ENCODE data around the gene LRMDA.
A peak's percentile ranks its signal among the peaks of the same experiment; 100 is the strongest.

Gene LRMDA

DNA sequence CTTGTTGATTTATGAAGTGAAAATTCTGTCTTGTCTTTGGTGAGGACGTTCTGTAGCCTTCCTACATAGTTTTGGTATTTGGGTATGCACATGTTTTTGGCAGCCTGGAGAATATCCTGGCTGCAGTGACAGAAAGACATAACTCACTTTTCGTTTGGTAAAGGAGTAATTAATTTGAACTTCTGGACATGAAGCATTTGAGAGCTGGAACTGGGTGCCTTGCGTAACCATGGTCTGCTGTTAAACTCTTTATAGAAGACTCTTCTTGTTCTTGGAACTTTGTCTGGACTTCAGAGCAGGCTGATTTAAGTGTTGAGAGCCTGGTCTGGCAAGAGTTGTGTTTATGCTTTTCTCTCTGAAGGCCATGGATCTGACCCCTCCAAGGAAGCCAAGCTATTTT lies 231.3 kb downstream of the LRMDA start:
- DNase-seq (ENCODE audit: low read depth): peak; percentile 83
- no peak overlapping the region for H3K4me3 ChIP-seq (ENCODE audit: low read depth, low read length)

DNA sequence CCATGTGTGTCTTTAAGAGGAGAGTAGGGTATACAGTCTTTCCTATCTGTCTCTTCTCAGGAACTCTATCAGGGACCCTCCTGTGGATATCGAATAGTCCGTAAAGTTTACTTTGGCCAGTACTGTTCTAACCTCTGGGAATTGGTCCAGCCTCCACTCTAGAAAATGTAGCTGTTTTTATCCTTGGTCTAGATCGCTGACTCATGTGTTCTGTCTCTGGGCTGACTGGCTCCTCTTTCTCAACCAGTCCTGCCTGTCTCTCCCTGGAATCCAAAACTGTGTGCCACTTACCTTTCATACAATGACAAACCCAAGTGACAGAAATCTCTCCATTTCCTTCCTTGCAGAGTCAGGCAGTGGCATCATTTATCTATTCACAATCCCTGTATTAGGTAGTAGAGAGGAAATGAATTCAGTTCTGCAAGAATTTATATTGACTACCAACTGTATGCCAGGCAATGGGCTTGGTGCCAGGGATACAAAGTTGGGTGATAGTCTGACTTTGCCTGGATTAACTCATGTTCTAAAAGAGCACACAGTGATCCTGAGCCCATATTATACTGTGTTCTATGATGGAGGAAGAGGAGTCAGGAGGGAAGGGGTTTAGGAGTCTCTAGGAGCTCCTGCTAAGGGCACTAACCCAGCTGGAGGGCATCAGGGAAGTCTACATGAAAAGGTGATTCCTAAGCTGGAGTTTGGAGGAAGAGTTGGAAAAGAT lies 232.7 kb downstream of the LRMDA start:
- DNase-seq (ENCODE audit: low read depth): no peak
- H3K4me3 ChIP-seq (ENCODE audit: low read depth, low read length): no peak overlapping the region

DNA sequence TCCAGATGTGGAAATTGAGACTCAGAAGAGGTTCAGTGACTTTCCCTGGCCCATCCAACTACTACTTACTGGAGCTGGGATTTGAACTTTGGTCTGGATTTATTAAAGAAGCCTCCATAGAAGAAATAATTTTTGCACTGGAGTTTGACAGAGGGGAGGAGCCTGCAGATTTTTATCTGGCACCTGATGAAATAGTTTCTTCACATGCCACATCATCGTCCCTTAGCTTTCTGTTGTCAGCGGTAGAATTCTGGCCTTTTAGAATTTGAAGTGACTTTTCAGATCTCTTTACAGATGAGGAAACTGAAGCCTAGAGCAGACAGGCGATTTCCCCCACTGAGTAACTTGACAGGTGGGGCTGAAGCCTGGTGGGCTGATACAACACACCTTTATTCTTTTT lies 233.5 kb downstream of the LRMDA start:
- no peak overlapping the region for H3K4me3 ChIP-seq (ENCODE audit: low read depth, low read length)
- no peak for DNase-seq (ENCODE audit: low read depth)

DNA sequence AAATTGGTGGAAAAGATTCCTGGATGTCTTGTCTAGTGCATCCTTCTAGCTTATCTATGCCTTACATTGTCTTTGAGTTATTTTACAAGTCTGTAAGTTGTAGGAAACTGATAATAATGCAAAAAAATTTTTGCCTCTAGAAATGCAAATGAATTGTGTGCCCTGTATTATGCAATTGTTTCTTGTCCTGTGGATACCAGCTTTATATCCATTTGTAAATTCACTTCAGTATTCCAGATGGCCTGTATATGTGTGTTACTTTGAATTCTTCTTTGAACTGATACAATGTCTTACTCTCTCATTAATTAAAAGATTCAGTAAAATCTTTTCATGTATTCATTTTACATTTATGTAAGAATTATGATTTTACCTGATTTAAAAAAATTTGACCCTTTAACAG lies 234.3 kb downstream of the LRMDA start:
- no peak for DNase-seq (ENCODE audit: low read depth)
- no peak overlapping the region for H3K4me3 ChIP-seq (ENCODE audit: low read depth, low read length)

DNA sequence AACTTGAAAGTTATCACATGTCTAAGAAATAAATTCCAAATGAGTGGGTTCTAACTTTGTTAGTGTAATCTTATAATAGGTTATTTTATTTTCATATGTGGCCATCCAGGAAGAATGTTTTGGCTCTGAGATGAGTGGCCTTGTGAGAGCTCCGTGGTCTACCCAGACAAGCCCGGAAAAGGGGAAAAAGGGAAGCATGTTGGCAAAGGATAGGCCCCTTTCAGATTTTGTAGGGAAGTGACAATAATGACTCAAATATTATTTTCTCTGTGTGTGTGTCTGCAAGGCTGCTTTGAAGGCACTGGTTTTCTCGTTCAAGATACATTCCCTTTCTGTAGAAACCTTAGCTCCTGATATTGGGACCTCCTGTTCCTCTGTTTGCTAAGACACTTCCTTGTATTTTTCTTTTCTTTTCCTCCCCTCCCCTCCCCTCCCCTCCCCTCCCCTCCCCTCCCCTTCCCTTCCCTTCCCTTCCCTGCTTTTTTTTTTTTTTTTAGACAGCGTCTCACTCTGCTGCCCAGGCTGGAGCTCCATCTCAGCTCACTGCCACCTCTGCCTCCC lies 240.8 kb downstream of the LRMDA start:
- no peak overlapping the region for H3K4me3 ChIP-seq (ENCODE audit: low read depth, low read length)

DNA sequence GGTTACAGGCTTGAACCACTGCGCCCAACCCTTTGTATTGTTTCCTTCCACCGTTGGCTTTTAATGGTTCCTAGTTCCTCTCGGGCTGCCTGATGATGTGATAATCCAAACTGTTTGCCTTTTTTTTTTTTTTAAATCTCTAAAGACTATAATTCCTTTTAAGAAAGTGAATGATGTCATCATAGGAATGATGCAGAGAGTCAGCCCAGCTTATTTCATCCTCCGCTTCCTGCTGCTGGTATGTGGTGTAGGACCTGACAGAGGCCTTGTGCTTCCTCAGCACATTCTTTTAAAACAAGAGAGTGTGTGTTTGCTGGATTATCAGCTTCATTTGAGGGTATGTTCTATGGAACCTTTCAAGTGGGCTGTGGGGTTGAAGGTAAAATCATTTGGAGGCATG lies 241.4 kb downstream of the LRMDA start:
- no peak for DNase-seq (ENCODE audit: low read depth)
- no peak overlapping the region for H3K4me3 ChIP-seq (ENCODE audit: low read depth, low read length)

More for the DNA sequence above, 240.8 kb downstream of the LRMDA start:
- no peak for DNase-seq (ENCODE audit: low read depth)

DNA sequence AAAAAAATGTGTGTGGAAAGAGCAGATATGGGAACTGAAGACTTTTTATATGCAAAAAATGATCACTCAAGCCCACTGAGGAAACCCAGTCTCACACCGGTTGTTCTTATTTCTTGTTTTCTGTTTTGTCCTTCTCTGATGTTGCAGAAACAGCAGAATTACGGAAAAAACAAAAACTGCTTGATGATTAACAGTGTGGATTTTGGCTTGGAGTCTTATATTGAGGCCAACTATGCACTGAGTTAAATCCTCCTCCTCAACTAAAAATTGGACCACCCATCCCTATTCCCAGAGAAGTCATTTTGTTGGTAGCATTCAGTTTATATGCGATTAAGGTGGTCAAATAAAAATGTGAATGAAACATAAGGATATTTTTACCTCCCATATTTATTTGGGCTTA lies 246.1 kb downstream of the LRMDA start:
- no peak overlapping the region for H3K4me3 ChIP-seq (ENCODE audit: low read depth, low read length)
- no peak for DNase-seq (ENCODE audit: low read depth)

DNA sequence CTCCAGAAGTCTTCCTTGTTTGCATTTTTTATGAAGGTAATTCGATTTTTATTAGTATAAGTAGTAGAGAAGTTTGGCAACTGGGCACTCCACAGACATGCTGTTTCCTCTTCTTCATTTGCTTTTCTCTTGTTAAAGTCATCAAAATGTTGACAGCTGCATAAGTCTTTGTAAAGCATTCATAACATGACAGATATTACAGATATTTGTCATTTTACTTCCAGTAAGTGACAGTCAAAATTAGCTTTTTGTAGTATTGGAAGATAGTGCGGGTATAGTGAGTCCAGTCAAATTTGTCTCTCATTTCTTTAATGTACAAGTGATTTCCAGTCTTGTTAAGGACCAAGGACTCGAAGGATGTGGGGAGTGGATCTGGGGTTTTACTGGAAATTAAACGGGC lies 247.1 kb downstream of the LRMDA start:
- no peak for DNase-seq (ENCODE audit: low read depth)
- no peak overlapping the region for H3K4me3 ChIP-seq (ENCODE audit: low read depth, low read length)

DNA sequence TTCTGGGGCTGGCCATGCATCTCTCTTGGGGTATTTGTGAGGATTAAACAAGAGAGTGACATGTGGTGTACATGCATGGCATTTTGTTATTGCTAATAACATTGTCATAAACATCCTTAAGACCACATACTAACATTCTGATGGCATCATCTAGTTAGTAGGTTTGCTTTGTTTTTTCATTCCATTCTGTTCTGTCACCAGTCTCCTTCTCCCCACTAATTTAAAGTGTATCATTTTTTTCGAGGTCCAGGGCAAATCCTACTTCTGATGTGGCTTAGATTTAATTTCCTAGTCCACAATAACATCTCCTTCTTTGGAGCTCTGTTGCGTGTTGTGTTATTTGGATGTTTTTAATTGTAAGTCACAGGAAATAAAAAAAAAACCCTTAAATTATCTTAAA lies 248.1 kb downstream of the LRMDA start:
- no peak for DNase-seq (ENCODE audit: low read depth)

DNA sequence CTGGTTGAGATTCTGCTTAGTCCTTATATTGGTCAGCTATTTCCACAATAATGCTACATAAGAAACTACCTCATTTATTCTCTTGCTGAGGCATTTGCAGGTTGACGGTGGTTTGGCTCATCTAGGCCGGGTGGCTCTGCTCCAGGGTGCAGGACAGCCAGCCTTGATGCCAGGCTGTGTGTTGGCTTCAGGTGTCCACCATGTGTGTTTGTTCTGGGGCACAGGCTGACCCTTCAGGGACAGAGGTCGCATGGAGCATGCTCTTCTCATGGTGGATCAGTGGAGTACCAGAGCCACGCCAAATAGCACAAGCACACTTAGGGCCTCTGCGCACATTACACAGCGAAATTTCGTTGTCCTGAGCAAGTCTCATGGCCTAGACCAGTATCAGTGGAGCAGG lies 249.9 kb downstream of the LRMDA start:
- no peak for DNase-seq (ENCODE audit: low read depth)
- H3K4me3 ChIP-seq (ENCODE audit: low read depth, low read length): no peak overlapping the region

More for the DNA sequence above, 248.1 kb downstream of the LRMDA start:
- H3K4me3 ChIP-seq (ENCODE audit: low read depth, low read length): no peak overlapping the region

DNA sequence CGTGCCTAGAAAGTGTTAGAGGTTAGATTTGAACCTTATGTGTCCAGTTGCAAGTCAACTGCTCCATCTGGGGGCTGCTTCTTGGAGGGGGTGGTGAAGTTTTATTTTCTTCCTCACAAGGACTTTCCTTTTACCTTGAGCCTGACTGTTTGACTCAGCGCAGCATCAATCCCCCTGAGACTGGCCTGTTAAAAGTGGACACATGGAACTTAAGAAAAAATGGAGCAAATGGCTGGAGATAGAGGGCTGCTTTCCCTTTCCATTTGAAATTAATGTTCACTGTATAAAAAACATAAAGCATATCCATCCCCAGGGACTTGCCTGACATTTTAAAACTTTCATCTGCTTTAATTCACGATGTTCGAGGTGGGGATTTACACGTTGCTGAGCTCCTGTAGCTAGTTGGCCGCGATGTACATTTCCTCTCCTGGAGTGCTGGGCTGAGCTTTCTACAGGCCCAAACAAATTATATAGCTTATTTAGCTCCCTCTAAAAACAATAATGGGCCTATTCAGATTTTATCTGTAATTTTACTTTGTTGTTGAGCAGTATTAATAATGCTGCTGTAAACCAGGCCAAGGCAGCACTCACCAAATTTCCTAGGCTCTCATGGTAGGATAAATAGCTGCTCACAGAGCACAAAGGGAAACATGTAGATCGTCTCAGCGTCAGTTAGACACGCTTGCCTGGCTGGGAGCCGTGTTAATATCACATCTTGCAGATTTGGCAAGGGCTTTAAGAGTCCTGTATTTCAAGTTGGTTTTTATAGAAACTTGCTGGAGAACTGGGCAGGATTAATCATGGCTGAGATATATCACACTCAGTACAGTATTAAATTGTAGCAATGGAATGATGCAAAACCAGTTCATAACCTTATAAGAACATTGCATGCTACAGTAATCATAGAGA lies 251.5 kb downstream of the LRMDA start:
- DNase-seq (ENCODE audit: low read depth): no peak
- H3K4me3 ChIP-seq (ENCODE audit: low read depth, low read length): no peak overlapping the region

DNA sequence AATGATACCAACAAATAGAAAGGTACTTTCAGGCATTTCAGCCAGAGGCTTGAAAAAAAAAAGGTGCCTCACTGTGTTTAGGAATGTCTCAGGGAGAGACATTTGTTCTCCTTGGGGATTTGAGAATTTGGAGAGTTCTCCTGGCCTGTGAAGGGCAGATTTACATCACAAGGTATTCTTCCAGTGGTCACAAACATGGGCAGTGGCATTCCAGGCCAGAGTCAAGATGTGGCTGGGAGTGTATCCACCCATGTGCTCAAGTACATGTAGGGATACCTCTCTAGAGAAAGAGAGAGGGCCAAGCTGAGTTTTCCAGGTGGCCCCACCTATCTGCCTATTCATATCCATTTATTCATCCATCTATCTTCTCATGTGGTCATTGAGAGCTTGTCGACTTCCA lies 253.8 kb downstream of the LRMDA start:
- H3K4me3 ChIP-seq (ENCODE audit: low read depth, low read length): no peak overlapping the region
- DNase-seq (ENCODE audit: low read depth): no peak

DNA sequence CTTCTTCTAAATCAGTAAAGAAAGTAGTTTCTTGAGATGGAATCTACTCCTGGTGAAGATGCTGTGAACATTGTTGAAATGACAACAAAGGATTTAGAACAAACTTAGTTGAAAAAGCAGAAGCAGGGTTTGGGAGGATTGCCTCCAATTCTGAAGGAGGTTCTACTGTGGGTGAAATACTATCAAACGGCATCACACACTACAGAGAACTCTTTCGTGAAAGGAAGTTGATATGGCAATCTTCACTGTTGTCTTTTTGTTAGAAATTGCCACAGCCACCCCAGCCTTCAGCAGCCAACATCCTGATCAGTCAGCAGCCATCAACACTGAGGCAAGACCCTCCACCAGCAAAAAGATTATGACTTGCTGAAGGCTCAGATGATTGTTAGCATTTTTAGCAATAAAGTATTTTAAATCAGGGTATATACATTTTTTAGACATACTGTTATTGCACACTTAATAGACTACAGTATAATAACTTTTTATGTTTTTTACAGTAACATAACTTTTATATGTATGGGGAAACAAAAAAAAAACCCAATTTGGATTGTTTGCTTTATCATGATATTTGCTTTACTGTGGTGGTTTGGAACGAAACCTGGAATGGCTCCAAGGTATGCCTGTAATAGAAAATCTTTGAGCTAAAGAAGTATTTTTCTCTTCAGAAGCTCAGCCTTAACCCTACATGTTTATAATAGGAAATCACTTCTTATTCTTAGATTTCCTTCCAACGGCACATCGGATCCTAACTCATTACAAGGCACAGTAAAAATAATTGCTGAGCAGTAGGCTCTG lies 257.3 kb downstream of the LRMDA start:
- H3K4me3 ChIP-seq (ENCODE audit: low read depth, low read length): no peak overlapping the region
- DNase-seq (ENCODE audit: low read depth): no peak

DNA sequence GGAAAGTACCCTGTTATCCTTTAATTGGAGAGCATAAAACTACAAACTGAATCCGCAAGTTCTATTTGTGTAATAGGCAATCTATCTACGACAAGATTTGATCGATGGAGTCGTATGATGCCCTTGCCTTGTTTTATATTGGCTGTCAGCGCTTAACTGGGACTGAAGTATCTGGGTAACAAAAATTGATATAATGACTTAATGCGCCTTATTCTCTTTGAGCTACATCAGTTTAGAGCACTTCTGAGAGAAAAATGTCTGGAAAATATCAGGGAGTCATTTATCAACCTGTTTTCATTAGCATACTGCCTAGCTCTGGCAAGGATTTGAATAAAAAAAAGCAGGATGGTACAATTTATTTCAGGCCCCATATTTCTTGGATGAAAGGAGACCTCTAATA lies 262.1 kb downstream of the LRMDA start:
- no peak overlapping the region for H3K4me3 ChIP-seq (ENCODE audit: low read depth, low read length)

DNA sequence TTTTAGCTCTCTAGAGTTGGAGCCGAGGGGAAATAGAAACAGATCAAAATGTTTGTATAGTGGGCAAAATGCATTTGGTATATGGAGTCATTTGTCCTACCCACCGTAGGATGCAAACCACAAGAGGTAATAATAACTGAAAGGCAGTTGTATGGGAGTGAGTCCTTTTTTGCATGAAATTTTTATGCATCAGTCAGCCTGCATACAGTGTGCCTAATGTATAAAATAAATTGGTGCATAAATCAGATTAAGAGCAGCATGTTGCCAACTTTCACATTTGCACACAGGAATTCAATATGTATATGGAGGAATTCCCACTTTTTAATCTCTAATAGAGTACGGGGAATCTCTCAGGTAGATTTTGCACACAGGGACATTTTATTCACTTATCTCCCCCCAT lies 262.8 kb downstream of the LRMDA start:
- H3K4me3 ChIP-seq (ENCODE audit: low read depth, low read length): no peak overlapping the region

More for the DNA sequence above, 262.1 kb downstream of the LRMDA start:
- DNase-seq (ENCODE audit: low read depth): no peak

DNA sequence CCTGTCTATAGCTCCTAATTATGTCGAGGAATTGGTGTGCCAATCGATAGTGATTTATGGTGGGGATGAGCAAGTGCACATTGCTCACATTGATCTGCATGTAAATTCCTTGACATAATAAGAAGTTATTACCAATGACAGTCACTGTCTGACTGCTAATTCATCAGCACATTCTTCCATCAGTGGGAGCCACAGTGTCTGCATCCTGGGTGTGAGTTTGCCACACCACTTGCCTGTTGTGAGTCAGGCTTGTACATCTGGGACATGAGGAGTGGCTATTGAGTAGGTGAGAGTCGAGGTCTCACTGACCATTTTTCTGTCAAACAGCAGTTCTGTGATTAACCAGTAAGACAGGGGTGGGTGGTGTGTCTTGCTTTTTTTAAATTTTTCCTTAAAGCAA lies 263.4 kb downstream of the LRMDA start:
- H3K4me3 ChIP-seq (ENCODE audit: low read depth, low read length): no peak overlapping the region
- no peak for DNase-seq (ENCODE audit: low read depth)

More for the DNA sequence above, 262.8 kb downstream of the LRMDA start:
- DNase-seq (ENCODE audit: low read depth): no peak

DNA sequence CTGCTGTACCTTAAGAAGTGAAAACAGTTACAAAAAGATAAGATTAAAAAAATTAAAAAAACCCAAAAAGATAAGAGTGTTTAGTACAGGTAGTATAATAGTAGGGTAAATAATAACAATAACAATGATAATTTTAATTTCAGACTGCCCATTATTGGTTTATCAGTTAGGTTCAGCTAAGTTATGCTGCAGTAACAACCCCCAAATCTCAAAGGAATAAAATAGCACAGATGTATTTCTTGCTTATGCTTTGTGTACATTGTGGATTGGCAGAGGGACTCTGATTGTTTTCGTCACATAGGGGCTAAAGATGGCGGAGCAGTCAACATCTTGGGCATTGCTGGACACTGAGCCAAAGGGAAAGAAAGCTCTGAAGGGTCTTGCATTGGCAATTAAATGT lies 264.6 kb downstream of the LRMDA start:
- no peak overlapping the region for H3K4me3 ChIP-seq (ENCODE audit: low read depth, low read length)
- DNase-seq (ENCODE audit: low read depth): no peak

DNA sequence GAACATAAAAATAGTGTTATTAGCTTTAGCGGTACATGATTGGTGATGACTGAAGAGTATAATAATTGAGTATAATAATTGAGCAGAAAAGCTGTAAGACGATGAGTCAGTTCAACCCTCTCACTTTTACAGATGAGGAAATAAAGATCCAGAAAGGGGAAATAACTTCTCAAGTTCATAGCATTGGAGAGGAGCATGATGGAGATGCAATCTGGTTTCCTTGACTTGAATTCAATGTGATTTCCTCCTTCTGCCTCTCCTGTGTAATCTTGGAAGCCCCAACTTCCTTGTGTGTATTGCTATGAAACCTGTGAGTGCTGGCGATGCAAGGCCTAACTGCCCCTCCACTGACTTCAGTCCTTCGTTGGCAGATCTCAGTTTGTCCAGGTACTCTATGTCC lies 265.1 kb downstream of the LRMDA start:
- no peak overlapping the region for H3K4me3 ChIP-seq (ENCODE audit: low read depth, low read length)
- DNase-seq (ENCODE audit: low read depth): no peak

DNA sequence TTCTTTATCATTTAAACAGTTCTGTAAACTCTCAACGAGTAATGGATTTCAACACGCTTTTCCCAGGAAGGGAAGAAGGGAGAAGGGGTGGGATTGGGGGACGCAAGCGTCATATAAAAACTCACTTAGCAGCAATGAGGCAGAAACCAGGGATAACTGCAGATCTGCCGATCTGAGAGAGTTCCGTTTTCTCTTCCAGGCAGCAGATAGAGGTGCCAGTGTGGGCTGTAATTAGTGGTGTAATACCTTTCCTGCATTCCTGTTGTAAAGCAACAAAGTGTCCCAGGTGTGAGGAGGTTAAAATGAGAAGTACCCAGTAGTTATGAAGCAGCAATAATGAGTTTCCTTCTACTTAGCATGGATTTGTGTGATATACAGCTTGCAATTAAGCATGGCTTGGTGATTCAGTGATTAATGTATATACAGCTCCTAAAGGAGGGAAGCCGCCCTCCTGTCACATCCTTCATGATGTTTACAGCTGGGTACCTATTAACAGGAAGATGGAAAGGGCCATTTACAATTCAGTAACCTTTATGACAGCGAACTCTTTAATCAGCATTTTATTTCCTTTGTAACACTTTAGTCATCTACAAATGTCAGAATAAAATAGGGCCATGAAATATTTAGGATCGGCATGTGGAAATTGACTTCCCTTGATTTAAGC lies 271.9 kb downstream of the LRMDA start:
- no peak overlapping the region for H3K4me3 ChIP-seq (ENCODE audit: low read depth, low read length)
- no peak for DNase-seq (ENCODE audit: low read depth)

All from skeletal muscle cell (primary cell).